Nephron progenitor cell (in vitro differentiated cells): ENCODE data around the gene CNTN3.

Experiments used
- DNase-seq: peaks from one replicate; pipeline ENCODE4 v3.0.0; 2021
- H3K27ac Mint-ChIP-seq: 2 replicates; pipeline ENCODE4 v1.8.0; 2021; ENCODE audit warnings: mild to moderate bottlenecking, moderate library complexity, mixed read lengths
- H3K27me3 Mint-ChIP-seq: 2 replicates; pipeline ENCODE4 v1.8.0; 2021; ENCODE audit warnings: mild to moderate bottlenecking, low read depth, mixed read lengths; ENCODE audit not compliant: poor library complexity
- H3K36me3 Mint-ChIP-seq: 2 replicates; pipeline ENCODE4 v1.8.0; 2021; ENCODE audit warnings: low read depth, mixed read lengths
- H3K4me1 Mint-ChIP-seq: 2 replicates; pipeline ENCODE4 v1.8.0; 2021; ENCODE audit warnings: mixed read lengths
- H3K4me3 Mint-ChIP-seq: 2 replicates; pipeline ENCODE4 v1.8.0; 2021; ENCODE audit warnings: mild to moderate bottlenecking, moderate library complexity, mixed read lengths
- H3K9me3 Mint-ChIP-seq: 2 replicates; pipeline ENCODE4 v1.8.0; 2021; ENCODE audit warnings: mild to moderate bottlenecking, moderate library complexity, mixed read lengths
- TF ChIP-seq, protein P1 (sequence below): fragments of 200-600 bp; sonication (generic); IDR thresholded peaks from 2 replicates; pipeline ENCODE4 v1.5.0; 2021; ENCODE audit warnings: antibody characterized with exemption

The CNTN3 gene

DNA sequence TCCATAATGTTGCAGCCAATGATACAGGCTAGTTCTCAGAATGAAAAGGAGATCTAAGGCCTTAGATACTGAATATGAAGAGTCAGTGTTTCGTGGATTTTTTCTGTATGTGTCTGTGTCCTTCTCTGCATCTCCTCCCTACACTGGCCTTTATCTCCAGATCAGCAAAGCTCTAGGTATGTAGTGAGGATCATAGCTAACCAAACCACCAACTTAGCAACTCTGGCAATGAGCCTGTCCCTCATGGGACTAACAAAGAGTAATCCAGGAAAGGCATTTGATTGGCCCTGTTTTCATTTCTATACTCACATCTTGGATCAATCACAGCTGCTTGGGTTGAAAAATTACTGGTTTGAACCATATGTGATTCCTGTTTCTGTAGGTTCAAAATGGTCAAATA lies 18.6 kb upstream of the CNTN3 start:
- TF ChIP-seq, protein P1, sequence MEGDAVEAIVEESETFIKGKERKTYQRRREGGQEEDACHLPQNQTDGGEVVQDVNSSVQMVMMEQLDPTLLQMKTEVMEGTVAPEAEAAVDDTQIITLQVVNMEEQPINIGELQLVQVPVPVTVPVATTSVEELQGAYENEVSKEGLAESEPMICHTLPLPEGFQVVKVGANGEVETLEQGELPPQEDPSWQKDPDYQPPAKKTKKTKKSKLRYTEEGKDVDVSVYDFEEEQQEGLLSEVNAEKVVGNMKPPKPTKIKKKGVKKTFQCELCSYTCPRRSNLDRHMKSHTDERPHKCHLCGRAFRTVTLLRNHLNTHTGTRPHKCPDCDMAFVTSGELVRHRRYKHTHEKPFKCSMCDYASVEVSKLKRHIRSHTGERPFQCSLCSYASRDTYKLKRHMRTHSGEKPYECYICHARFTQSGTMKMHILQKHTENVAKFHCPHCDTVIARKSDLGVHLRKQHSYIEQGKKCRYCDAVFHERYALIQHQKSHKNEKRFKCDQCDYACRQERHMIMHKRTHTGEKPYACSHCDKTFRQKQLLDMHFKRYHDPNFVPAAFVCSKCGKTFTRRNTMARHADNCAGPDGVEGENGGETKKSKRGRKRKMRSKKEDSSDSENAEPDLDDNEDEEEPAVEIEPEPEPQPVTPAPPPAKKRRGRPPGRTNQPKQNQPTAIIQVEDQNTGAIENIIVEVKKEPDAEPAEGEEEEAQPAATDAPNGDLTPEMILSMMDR, result no peak
- Mint-ChIP-seq H3K27ac (no peak overlapping the region), H3K9me3 (no peaks in the 10 kb centered on the region), H3K4me1 (no peaks in the 10 kb centered on the region), H3K36me3 (no peaks in the 10 kb centered on the region), H3K4me3 (no peak overlapping the region), H3K27me3 (peaks cover 10% of the 10 kb centered on the region)
- no peak for DNase-seq

DNA sequence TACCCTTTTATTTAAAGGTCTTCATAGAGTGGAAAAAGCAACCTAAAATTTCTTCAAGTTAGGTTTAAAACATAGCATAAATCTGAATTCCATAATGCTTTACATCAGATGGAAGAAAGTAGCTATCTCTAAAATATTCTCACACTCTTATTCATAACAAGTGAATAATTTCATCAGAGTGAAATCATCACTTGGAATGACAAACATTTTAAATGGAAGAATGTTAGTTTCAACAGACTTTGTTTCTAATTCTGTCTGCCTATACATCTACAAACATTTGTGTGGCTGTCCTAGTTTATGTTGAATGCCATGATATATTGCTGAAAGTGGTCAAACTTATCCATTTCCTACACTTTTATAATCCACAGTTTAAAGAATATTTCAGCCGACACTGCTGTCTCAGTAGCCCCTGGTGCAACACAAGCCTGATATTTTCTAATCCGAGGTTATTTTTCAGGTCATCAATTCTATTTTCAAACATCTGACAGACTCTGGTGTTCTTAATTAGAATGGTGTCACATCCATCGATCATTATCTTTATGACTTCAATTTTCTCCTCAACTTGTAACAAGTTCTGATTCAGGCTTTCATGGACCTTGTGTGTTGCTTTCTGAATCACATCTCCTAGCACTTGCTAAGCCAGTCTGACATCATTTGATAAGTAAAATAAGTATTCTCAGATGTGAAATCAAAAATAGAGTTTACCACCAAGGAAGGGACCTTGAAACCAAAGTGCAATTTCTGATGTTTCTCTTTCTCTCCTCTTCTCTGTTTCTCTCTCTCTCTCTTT lies 17.1 kb upstream of the CNTN3 start:
- H3K9me3 Mint-ChIP-seq, result no peaks in the 10 kb centered on the region
- H3K27me3 Mint-ChIP-seq, result peaks cover 18% of the 10 kb centered on the region
- no peaks in the 10 kb centered on the region for H3K4me1 Mint-ChIP-seq

DNA sequence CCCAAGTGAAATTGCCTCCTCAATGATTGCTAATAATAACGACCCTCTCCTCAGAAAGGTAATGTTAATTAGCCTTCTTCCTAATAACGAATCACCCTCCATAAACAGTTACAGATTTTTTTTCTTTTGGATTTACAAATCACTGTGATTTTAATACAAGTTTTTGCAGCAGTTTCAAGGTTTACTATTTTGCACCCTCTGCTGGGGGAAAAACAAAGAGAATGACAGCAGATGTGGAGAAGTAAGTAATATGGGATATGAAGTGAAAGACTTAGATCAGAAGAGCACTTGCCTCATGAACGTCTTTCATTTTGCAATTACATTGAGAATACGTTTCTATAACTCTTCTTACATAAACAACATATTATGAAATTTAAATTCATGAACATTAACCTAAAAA lies 16.1 kb upstream of the CNTN3 start:
- no peak for DNase-seq
- peaks cover 18% of the 10 kb centered on the region for H3K27me3 Mint-ChIP-seq
- H3K4me3 Mint-ChIP-seq, result no peak overlapping the region
- no peaks in the 10 kb centered on the region for H3K9me3 Mint-ChIP-seq
- TF ChIP-seq, protein P1, result no peak
- no peaks in the 10 kb centered on the region for H3K4me1 Mint-ChIP-seq
- H3K36me3 Mint-ChIP-seq, result no peaks in the 10 kb centered on the region
- H3K27ac Mint-ChIP-seq, result no peak overlapping the region

More for the DNA sequence above, 17.1 kb upstream of the CNTN3 start:
- TF ChIP-seq, protein P1, result no peak
- DNase-seq, result no peak
- no peak overlapping the region for H3K27ac Mint-ChIP-seq
- H3K4me3 Mint-ChIP-seq, result no peak overlapping the region
- no peaks in the 10 kb centered on the region for H3K36me3 Mint-ChIP-seq

DNA sequence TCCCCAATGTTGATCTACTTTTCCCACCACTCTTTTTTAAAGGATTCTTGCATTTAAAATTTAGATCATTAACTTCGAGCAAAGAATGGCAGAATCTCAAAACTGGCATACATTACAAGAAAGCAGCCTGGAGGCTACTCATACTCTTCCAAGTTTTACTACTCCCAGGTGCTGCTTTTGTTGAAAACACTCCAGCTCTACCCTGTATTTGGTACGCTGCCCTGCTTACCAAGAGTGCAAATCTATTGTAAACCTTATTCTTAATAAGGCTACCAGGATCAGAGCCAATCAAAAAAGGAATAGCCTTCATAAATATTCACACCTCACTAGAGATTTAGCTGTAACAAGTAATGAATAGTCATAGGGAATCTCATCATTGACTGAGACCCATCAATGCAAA lies 11.6 kb upstream of the CNTN3 start:
- Mint-ChIP-seq H3K9me3 (no peaks in the 10 kb centered on the region), H3K27me3 (peaks cover 21% of the 10 kb centered on the region), H3K27ac (no peak overlapping the region), H3K4me1 (no peaks in the 10 kb centered on the region), H3K4me3 (no peak overlapping the region), H3K36me3 (no peaks in the 10 kb centered on the region)
- TF ChIP-seq, protein P1, result no peak
- no peak for DNase-seq

DNA sequence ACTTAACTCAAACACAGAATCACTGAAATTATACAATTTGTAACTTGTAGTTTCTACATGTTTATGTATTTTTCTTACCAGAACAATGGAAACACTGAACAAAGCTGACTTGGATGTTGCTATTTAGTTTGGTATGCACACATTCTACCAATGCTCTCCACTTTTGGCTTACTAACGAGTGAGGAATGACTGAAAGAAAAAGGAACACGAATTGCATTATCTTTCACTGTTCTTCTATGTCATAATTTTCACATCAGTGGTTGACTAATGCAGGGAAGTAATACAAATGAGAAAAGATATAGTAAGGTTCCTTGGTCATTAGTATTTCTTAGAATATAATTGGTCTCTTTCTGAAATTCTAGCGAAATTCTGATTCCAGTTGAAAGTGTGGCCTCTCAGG lies 9.8 kb upstream of the CNTN3 start:
- no peak for DNase-seq
- TF ChIP-seq, protein P1, result no peak
- Mint-ChIP-seq H3K36me3 (no peaks in the 10 kb centered on the region), H3K27ac (no peak overlapping the region), H3K27me3 (peaks cover 29% of the 10 kb centered on the region), H3K4me3 (no peak overlapping the region), H3K9me3 (no peaks in the 10 kb centered on the region), H3K4me1 (no peaks in the 10 kb centered on the region)

DNA sequence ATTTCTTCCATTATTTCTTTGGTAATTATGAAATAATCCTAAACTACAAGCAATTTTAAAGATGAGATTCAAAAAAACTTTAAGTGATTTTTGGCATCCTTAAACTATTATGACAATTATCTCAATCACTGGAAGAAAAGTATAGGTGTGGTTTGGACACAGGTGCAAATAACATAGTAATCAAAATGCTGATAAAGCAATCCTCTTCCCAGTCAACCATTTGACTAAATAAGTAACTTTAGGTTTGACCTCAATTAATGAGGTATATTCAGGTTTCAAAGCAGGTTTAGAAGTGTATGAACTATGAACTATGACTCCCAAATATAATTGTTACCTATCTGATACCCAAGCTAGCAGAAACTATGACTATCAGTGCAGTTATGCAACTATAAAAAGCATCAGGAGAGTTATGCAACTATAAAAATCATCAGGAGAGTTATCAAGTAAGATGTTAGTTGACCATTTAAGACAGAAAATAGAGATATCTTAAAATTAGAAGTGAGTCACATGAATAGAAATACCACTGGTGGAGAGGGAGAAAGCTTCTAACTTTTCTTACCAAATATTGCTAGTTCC lies 8.9 kb upstream of the CNTN3 start:
- Mint-ChIP-seq H3K4me3 (no peak overlapping the region), H3K9me3 (no peaks in the 10 kb centered on the region), H3K27ac (no peak overlapping the region), H3K27me3 (peaks cover 34% of the 10 kb centered on the region), H3K36me3 (no peaks in the 10 kb centered on the region), H3K4me1 (no peaks in the 10 kb centered on the region)
- no peak for DNase-seq
- TF ChIP-seq, protein P1, result no peak
